ENCODE data around the gene AFF1.

The AFF1 gene

DNA sequence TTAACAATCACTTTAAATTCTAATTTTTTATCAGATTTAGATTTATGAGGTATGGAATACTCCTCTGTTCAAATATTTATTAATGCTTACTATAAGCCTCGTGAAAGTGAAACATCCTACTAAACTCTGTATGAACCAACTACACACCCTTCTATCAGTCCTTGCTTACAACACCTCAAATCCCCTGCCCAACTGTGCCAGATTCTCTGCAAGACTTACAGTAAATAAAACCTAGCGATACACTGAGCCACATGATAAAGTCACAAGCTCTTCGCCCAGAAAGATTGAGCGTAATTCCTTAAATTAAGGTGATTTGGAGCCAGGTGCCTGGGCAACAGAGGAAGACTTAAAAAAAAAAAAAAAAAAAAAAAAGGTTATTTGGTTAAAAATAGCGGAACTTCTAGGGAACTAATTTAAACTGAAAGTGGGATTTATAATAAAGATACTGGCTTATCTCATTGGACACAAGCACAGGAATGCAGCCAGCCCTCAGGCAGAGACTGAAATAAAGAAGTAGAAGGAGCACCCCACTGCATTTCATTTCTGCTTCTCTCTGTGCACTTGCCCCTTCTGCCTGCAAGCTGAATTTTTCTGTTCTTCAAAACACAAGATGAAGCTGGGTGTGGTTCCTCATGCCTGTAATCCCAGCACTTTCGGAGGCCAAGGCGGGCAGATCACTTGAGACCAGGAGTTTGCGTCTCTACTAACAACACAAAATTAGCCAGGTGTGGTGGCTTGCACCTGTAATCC is 25.1 kb upstream of the AFF1 start:
- no peak for DNase-seq (ENCODE audit: low read depth)
- H3K4me3 ChIP-seq (ENCODE audit: low read depth, low read length): no peak overlapping the region
- TF ChIP-seq, protein P1, sequence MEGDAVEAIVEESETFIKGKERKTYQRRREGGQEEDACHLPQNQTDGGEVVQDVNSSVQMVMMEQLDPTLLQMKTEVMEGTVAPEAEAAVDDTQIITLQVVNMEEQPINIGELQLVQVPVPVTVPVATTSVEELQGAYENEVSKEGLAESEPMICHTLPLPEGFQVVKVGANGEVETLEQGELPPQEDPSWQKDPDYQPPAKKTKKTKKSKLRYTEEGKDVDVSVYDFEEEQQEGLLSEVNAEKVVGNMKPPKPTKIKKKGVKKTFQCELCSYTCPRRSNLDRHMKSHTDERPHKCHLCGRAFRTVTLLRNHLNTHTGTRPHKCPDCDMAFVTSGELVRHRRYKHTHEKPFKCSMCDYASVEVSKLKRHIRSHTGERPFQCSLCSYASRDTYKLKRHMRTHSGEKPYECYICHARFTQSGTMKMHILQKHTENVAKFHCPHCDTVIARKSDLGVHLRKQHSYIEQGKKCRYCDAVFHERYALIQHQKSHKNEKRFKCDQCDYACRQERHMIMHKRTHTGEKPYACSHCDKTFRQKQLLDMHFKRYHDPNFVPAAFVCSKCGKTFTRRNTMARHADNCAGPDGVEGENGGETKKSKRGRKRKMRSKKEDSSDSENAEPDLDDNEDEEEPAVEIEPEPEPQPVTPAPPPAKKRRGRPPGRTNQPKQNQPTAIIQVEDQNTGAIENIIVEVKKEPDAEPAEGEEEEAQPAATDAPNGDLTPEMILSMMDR (IDR thresholded peaks at IDR 0.05; ENCODE audit: low read depth, low read length, missing control alignments): no peak
- in situ Hi-C loops (cut with HindIII; ENCODE audit: low sequenced_read_pairs): loop anchor here (25.0 kb wide), 1 partner anchor 397 kb away; no protein-coding TSS in a partner anchor

DNA sequence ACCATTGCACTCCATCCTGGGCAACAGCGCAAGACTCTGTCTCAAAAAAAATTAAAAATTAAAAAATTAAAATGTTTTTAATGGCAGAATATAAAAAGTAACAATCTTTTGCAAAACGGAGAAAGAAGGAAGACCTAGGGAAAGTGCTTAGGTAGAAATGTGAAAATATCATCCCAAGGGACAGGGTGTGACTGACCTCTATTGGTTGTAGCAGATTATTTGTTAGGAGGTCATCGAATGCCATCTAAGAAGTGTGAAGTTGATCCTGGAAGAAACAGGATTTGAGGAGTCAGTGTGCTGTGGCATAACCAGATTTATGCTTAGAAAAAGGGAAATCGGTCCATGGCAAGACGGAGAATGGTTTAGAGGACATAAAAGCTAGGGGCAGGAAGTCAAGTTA is 24.4 kb upstream of the AFF1 start:
- TF ChIP-seq, protein P1 (IDR thresholded peaks at IDR 0.05; ENCODE audit: low read depth, low read length, missing control alignments): no peak
- no peak for DNase-seq (ENCODE audit: low read depth)
- in situ Hi-C loops (cut with HindIII; ENCODE audit: low sequenced_read_pairs): loop anchor here (25.0 kb wide), 1 partner anchor 398 kb away; no protein-coding TSS in a partner anchor
- no peak overlapping the region for H3K4me3 ChIP-seq (ENCODE audit: low read depth, low read length)

DNA sequence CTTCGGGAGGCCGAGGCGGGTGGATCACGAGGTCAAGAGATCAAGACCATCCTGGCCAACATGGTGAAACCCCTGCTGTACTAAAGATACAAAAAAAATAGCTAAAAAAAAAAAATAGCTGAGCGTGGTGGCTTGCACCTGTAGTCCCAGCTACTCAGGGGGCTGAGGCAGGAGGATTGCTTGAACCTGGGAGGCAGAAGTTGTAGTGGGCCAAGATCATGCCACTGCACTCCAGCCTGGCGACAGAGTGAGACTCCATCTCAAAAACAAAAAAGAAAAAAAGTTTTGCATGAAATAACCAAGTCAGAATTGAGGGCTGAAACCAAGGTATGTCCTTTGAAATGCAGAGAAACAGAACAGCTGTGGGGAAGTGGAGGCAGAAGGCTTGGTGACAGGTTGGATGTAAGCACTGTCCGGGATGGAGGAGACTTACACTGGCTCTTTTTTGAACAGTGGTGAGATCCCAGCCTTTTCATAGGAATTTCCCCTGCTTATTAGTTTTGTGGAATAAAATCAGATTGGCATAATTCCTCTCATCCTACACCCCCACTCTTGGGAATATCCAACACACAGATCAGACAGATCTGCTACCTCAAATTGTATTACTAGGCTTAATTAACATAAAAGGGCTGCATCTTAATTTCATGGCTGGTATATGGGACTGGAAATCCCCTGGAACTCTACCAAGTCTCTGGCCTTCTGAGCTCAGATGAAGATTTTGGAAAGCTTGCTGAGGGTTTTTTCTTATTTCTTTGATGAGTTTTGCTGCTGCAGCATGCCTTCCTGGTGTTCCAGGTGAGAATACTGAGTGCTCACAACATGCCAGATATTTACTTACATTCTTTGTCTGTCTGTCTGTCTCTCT is 23.8 kb upstream of the AFF1 start:
- TF ChIP-seq, protein P1 (IDR thresholded peaks at IDR 0.05; ENCODE audit: low read depth, low read length, missing control alignments): no peak
- in situ Hi-C loops (cut with HindIII; ENCODE audit: low sequenced_read_pairs): loop anchor here (25.0 kb wide), 1 partner anchor 399 kb away; no protein-coding TSS in a partner anchor
- DNase-seq (ENCODE audit: low read depth): no peak
- H3K4me3 ChIP-seq (ENCODE audit: low read depth, low read length): no peak overlapping the region

DNA sequence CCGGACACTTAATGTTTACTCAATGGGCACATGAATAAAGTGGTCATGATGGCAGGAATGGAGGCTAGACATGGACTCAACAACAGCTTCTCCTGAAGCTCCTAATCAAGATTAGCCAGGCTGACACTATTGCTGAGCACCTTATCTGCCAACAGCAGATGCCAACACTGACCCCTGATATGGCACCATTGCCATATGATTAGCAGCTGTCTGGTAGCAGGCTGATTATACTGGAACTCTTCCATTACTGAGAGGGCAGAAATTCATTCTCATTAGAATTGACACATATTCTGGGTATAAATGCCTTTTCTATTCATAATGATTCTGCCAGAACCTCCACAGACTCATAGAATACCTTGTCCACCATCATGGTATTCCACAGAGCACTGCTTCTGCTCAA is 18.4 kb upstream of the AFF1 start:
- no peak for DNase-seq (ENCODE audit: low read depth)
- H3K4me3 ChIP-seq (ENCODE audit: low read depth, low read length): no peak overlapping the region
- in situ Hi-C loops (cut with HindIII; ENCODE audit: low sequenced_read_pairs): loop anchor here (25.0 kb wide), 1 partner anchor 404 kb away; no protein-coding TSS in a partner anchor
- TF ChIP-seq, protein P1 (IDR thresholded peaks at IDR 0.05; ENCODE audit: low read depth, low read length, missing control alignments): no peak

DNA sequence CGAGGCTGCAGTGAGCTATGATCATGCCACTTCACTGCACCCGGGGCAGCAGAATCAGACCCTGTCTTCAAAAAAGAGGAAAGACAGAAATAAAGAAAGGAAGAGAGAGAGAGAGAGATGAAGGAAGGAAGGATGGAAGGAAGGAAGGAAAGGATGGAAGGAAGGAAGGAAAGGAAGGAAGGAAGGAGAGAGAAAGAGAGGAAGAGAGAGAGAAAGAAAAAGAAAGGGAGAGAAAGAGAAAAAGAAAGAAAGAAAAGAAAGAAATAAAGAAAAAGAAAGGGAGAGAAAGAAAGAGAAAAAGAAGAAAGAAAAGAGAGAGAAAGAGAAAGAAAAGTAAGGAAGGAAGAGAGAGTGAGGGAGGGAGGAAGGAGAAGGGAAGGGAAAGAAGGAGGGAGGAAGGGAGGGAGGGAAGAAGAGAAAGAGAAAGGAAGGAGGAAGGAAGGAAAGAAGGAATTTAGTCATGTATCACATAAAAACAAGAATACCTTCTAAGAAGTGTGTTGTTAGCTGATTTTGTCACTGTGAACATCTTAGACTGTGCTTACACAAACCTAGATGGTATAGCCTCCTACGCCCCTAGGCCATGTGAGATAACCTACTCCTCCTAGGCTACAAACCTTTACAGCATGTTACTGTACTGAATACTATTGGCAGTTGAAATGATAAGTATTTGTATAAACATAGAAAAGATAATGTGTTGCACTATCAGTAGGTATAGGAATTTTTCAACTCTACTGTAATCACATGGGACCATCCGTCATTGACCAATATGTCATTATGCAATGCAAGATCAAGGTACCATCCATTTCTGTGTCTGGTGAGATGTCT is 17.4 kb upstream of the AFF1 start:
- no peak overlapping the region for H3K4me3 ChIP-seq (ENCODE audit: low read depth, low read length)
- DNase-seq (ENCODE audit: low read depth): no peak
- in situ Hi-C loops (cut with HindIII; ENCODE audit: low sequenced_read_pairs): loop anchor here (25.0 kb wide), 1 partner anchor 405 kb away; no protein-coding TSS in a partner anchor
- TF ChIP-seq, protein P1 (IDR thresholded peaks at IDR 0.05; ENCODE audit: low read depth, low read length, missing control alignments): no peak

Data from astrocyte of the cerebellum (primary cell).